HEK293 (cell line): ENCODE data around the gene CIROP.

Experiments used
- CTCF ChIA-PET: fragments of 350-600 bp; formaldehyde crosslinking; extraction: SDS; loops from one replicate; lab custom pipeline; 2021; ENCODE audit warnings: antibody characterized with exemption; lab: Yijun Ruan, JAX
- POLR2A ChIA-PET: fragments of 300-600 bp; formaldehyde crosslinking; extraction: SDS; loops from one replicate; lab custom pipeline; 2020; ENCODE audit warnings: antibody characterized with exemption, inconsistent platforms; lab: Yijun Ruan, JAX
- H3K27ac ChIP-seq: fragments of 200-500 bp; sonication (Bioruptor generic); 2 replicates; pipeline ENCODE4 v1.5.1; 2014; ENCODE audit warnings: low read depth, low read length, control low read depth, inconsistent platforms; ENCODE audit errors: extremely low read depth
- H3K36me3 ChIP-seq, 2 experiments: fragments of 200-500 bp in 1 of 2; sonication (Bioruptor generic) in 1 of 2; 1 replicate in 1 of 2; 2 replicates in 1 of 2; pipeline ENCODE4 v1.5.1; 2014 to 2017; ENCODE audit warnings: inconsistent platforms in 2 of 2, low read length in 2 of 2; ENCODE audit not compliant: control insufficient read depth in 2 of 2, insufficient read depth in 1 of 2
- H3K4me1 ChIP-seq: fragments of 200-500 bp; sonication (Bioruptor generic); 2 replicates; pipeline ENCODE4 v1.5.1; 2014; ENCODE audit warnings: mild to moderate bottlenecking, low read length, inconsistent platforms; ENCODE audit not compliant: control insufficient read depth, insufficient read depth
- H3K4me3 ChIP-seq: 2 replicates; pipeline ENCODE4 v1.5.1; 2011; ENCODE audit warnings: low read depth, mild to moderate bottlenecking, control low read depth, low read length, moderate library complexity
- H3K9me3 ChIP-seq: fragments of 200-500 bp; sonication (Bioruptor generic); 2 replicates; pipeline ENCODE4 v1.5.1; 2014; ENCODE audit warnings: low read depth, low read length, inconsistent platforms; ENCODE audit not compliant: control insufficient read depth, insufficient read depth
- BCL11A ChIP-seq: fragments of 450-650 bp; formaldehyde crosslinking; IDR thresholded peaks from 2 replicates; pipeline ENCODE4 v1.5.1; 2016; ENCODE audit warnings: low read depth, missing biosample characterization, missing genetic modification characterization
- KLF10 ChIP-seq: fragments of 450-650 bp; IDR thresholded peaks from 2 replicates; pipeline ENCODE4 v1.5.1; 2018; ENCODE audit warnings: missing biosample characterization, mild to moderate bottlenecking, missing genetic modification characterization
- MZF1 ChIP-seq: fragments of 450-650 bp; formaldehyde crosslinking; IDR thresholded peaks from 2 replicates; pipeline ENCODE4 v1.5.1; 2017; ENCODE audit warnings: missing biosample characterization, missing genetic modification characterization, borderline replicate concordance
- SP3 ChIP-seq: fragments of 450-650 bp; formaldehyde crosslinking; IDR thresholded peaks from 2 replicates; pipeline ENCODE4 v1.5.1; 2016; ENCODE audit warnings: missing biosample characterization, missing genetic modification characterization
- ZEB2 ChIP-seq: fragments of 450-650 bp; formaldehyde crosslinking; IDR thresholded peaks from 2 replicates; pipeline ENCODE4 v1.5.1; 2016; ENCODE audit warnings: missing biosample characterization, missing genetic modification characterization
- ZNF146 ChIP-seq: fragments of 450-650 bp; formaldehyde crosslinking; IDR thresholded peaks from 2 replicates; pipeline ENCODE4 v1.5.1; 2016; ENCODE audit warnings: missing biosample characterization, missing genetic modification characterization
- ZNF16 ChIP-seq: fragments of 450-650 bp; formaldehyde crosslinking; IDR thresholded peaks from 2 replicates; pipeline ENCODE4 v1.5.1; 2016; ENCODE audit warnings: low read depth, missing biosample characterization, missing genetic modification characterization
- ZNF221 ChIP-seq: fragments of 450-650 bp; formaldehyde crosslinking; IDR thresholded peaks from 2 replicates; pipeline ENCODE4 v1.5.1; 2017; ENCODE audit warnings: missing biosample characterization, missing genetic modification characterization, borderline replicate concordance
- ZNF266 ChIP-seq: fragments of 450-650 bp; formaldehyde crosslinking; IDR thresholded peaks from 2 replicates; pipeline ENCODE4 v1.5.1; 2016; ENCODE audit warnings: missing biosample characterization, missing genetic modification characterization, low read depth
- ZNF302 ChIP-seq: fragments of 450-650 bp; formaldehyde crosslinking; IDR thresholded peaks from 2 replicates; pipeline ENCODE4 v1.5.1; 2016; ENCODE audit warnings: missing biosample characterization, missing genetic modification characterization, low read depth
- ZNF426 ChIP-seq: fragments of 450-650 bp; formaldehyde crosslinking; IDR thresholded peaks from 2 replicates; pipeline ENCODE4 v1.5.1; 2017; ENCODE audit warnings: missing biosample characterization, missing genetic modification characterization, mild to moderate bottlenecking, inconsistent platforms, moderate library complexity
- ZNF555 ChIP-seq: fragments of 450-650 bp; formaldehyde crosslinking; conservative IDR thresholded peaks from 2 replicates; pipeline ENCODE4 v1.5.1; 2017; ENCODE audit warnings: missing biosample characterization, mild to moderate bottlenecking, missing genetic modification characterization, inconsistent platforms
- ZNF701 ChIP-seq: fragments of 450-650 bp; formaldehyde crosslinking; IDR thresholded peaks from 2 replicates; pipeline ENCODE4 v1.5.1; 2016; ENCODE audit warnings: missing biosample characterization, missing genetic modification characterization
- ZNF707 ChIP-seq: fragments of 450-650 bp; formaldehyde crosslinking; IDR thresholded peaks from 2 replicates; pipeline ENCODE4 v1.5.1; 2016; ENCODE audit warnings: missing biosample characterization, missing genetic modification characterization
- TF ChIP-seq, protein P1 (sequence below): fragments of 450-650 bp; formaldehyde crosslinking; IDR thresholded peaks from 2 replicates; pipeline ENCODE4 v1.5.1; 2016; ENCODE audit warnings: missing biosample characterization, missing genetic modification characterization
- TF ChIP-seq, protein P2 (sequence below): fragments of 450-650 bp; formaldehyde crosslinking; IDR thresholded peaks from 2 replicates; pipeline ENCODE4 v1.5.1; 2017; ENCODE audit warnings: missing biosample characterization, missing genetic modification characterization
- TF ChIP-seq, protein P3 (sequence below): fragments of 450-650 bp; formaldehyde crosslinking; IDR thresholded peaks from 2 replicates; pipeline ENCODE4 v1.5.1; 2016; ENCODE audit warnings: missing biosample characterization, missing genetic modification characterization

CIROP gene

DNA sequence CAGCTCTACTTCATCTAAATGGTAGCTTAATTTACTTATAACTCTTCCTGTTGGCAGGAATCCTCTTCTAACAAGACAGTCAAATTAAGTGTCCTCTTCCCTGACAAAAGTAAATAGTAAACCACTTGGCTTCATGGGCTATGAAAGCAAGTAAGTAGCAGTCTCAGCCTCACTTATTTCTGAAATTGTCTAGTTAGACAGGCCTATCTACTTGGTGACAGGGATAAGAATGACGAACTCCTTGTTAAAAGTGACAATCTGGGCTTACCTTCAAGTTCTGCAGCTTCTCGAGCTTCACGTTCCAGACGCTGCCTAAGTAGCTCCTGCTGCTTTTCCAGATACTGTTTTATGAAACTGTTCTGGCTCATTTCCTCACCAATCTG lies 14.5 kb downstream of the CIROP start:
- TF ChIP-seq ZNF555 (tag by site-specific recombination) = no peak
- no peak for TF ChIP-seq ZNF16 (tag by site-specific recombination)
- TF ChIP-seq, protein P1, sequence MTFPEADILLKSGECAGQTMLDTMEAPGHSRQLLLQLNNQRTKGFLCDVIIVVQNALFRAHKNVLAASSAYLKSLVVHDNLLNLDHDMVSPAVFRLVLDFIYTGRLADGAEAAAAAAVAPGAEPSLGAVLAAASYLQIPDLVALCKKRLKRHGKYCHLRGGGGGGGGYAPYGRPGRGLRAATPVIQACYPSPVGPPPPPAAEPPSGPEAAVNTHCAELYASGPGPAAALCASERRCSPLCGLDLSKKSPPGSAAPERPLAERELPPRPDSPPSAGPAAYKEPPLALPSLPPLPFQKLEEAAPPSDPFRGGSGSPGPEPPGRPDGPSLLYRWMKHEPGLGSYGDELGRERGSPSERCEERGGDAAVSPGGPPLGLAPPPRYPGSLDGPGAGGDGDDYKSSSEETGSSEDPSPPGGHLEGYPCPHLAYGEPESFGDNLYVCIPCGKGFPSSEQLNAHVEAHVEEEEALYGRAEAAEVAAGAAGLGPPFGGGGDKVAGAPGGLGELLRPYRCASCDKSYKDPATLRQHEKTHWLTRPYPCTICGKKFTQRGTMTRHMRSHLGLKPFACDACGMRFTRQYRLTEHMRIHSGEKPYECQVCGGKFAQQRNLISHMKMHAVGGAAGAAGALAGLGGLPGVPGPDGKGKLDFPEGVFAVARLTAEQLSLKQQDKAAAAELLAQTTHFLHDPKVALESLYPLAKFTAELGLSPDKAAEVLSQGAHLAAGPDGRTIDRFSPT (tag by site-specific recombination) = no peak
- no peak for TF ChIP-seq ZNF146 (tag by site-specific recombination)
- no peak for TF ChIP-seq KLF10 (tag by site-specific recombination)
- TF ChIP-seq MZF1 (tag by site-specific recombination) = no peak
- no peak for TF ChIP-seq ZNF426
- TF ChIP-seq ZNF302 (tag by site-specific recombination) = no peak
- TF ChIP-seq SP3 (tag by site-specific recombination) = no peak
- TF ChIP-seq ZNF707 (tag by site-specific recombination) = no peak
- no peak for TF ChIP-seq ZNF266 (tag by site-specific recombination)
- no peak for TF ChIP-seq ZNF701 (tag by site-specific recombination)
- TF ChIP-seq, protein P2, sequence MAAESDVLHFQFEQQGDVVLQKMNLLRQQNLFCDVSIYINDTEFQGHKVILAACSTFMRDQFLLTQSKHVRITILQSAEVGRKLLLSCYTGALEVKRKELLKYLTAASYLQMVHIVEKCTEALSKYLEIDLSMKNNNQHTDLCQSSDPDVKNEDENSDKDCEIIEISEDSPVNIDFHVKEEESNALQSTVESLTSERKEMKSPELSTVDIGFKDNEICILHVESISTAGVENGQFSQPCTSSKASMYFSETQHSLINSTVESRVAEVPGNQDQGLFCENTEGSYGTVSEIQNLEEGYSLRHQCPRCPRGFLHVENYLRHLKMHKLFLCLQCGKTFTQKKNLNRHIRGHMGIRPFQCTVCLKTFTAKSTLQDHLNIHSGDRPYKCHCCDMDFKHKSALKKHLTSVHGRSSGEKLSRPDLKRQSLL (tag by site-specific recombination) = no peak
- TF ChIP-seq ZNF221 (tag by site-specific recombination) = no peak
- no peak for TF ChIP-seq BCL11A (tag by site-specific recombination)
- TF ChIP-seq, protein P3, sequence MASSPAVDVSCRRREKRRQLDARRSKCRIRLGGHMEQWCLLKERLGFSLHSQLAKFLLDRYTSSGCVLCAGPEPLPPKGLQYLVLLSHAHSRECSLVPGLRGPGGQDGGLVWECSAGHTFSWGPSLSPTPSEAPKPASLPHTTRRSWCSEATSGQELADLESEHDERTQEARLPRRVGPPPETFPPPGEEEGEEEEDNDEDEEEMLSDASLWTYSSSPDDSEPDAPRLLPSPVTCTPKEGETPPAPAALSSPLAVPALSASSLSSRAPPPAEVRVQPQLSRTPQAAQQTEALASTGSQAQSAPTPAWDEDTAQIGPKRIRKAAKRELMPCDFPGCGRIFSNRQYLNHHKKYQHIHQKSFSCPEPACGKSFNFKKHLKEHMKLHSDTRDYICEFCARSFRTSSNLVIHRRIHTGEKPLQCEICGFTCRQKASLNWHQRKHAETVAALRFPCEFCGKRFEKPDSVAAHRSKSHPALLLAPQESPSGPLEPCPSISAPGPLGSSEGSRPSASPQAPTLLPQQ (tag by site-specific recombination) = no peak
- no peak overlapping the region for H3K4me3 ChIP-seq
- no peaks in the 10 kb centered on the region for H3K9me3 ChIP-seq
- no peak overlapping the region for H3K27ac ChIP-seq
- ChIA-PET CTCF (interaction anchor here (0.7 to 5.9 kb wide), 4 partner anchors 9 to 22 kb away, joined by 3 to 49 read pairs (median 14); no protein-coding TSS in a partner anchor), POLR2A (no interaction called here)
- H3K36me3 ChIP-seq = peaks cover 61 to 79% of the 10 kb centered on the region in 2 experiments
- H3K4me1 ChIP-seq = peaks cover 7% of the 10 kb centered on the region; the same call in 1 of the 2 replicates

DNA sequence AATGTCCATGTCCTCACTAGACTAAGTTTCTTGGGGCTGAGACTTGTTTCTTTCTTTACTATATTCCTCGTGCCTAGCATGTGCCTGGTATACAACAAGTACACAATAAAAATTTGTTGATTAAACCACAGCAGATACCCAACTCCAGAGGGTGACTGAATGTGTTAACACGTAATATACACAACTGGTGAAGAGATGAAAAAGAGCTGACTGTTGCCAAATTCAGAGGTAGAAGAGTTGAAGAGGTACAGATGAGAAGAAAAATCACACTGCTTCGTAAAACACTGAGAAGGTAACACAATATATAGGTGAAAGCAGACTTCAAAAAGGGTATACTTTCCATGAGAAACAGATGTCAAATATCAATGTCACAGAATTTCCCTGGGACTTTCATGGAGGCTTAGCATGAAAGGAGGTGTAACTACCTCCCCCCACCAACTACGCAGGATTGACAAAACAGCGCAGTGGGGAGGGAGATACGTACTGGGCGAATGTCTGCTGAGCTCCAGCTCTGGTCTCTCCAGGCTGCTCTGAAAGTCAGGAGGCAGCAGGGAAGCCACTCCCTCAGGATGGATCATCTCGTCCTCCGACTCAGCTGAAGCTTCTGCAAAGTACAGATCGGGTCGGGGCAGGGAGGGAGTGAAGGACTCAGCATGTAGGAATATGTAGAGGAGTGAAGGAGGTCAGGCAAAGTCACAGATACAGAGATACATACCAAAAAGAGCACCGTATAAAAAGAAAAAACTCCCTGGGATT lies 15.1 kb downstream of the CIROP start:
- TF ChIP-seq SP3 (tag by site-specific recombination) = 0 out of 2 replicates have a peak, but pooled peaks have one; percentile 3
- TF ChIP-seq ZEB2 (tag by site-specific recombination) = no peak
- Histone ChIP-seq H3K27ac (no peak overlapping the region), H3K4me1 (peaks cover 7% of the 10 kb centered on the region; the same call in 1 of the 2 replicates), H3K4me3 (no peak overlapping the region), H3K9me3 (no peaks in the 10 kb centered on the region), H3K36me3 (peaks cover 67 to 84% of the 10 kb centered on the region in 2 experiments)
- CTCF ChIA-PET = interaction anchor here (0.7 to 5.9 kb wide), 4 partner anchors 13 to 103 kb away, joined by 3 to 49 read pairs (median 14); no protein-coding TSS in a partner anchor
- POLR2A ChIA-PET = no interaction called here
